Panc1 (cell line): ENCODE data around the gene CPB1.

Experiments
- POLR2AphosphoS5 ChIP-seq: IDR thresholded peaks from 2 replicates; pipeline ENCODE4 v1.6.1; 2012; ENCODE audit warnings: mild to moderate bottlenecking, low read depth, low read length, moderate library complexity
- SIN3A ChIP-seq: IDR thresholded peaks from 2 replicates; pipeline ENCODE4 v1.6.1; 2012; ENCODE audit warnings: low read depth, mild to moderate bottlenecking, low read length, moderate library complexity, borderline replicate concordance; ENCODE audit not compliant: insufficient read depth
- TF ChIP-seq, protein P1 (sequence below): fragments of 450-650 bp; IDR thresholded peaks from 2 replicates; pipeline ENCODE4 v1.5.1; 2017; ENCODE audit warnings: mild to moderate bottlenecking
- TF ChIP-seq, protein P2 (sequence below), 2 experiments: IDR thresholded peaks; 2 replicates each; pipeline ENCODE4 v1.6.1; 2011 to 2012; ENCODE audit warnings: low read depth in 2 of 2, control low read depth in 1 of 2, low read length in 1 of 2, mild to moderate bottlenecking in 1 of 2, moderate library complexity in 1 of 2; ENCODE audit not compliant: insufficient read depth in 1 of 2

DNA sequence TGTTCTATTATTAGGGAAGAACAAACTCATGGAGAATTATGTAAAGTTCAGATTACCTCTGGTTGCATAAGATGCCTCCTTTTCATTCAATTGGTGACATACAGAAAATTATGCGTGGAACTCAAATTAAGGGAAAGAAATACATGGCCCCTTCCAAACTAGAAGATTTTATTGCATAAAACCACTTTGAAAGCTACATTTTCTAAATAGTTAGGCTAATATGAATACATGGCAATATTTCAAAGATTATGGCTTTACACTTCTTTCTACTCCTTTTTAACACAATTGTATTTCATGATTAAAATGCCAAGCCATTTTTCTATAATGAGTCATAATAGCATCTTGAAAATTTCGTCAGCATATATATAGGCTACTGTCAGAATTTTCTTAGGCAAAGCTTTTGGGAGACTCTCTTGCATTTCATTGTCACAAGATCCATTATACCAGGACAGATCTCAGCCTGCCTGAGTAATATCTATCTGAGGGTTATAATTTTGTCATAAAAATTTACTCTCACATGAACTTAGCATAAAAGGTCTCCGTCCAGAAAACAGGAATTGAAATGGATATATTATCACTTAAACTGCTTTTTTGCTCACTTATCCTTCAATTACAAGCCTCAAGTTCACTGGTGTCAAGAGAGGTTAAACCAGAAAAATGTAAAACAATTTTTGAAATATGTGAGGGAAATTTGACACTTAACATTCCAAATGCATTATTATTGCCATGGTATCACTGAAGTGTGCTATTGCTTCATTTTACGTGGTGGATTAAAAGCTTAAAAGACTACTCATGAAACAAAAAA lies 74.6 kb downstream of the CPB1 start:
- TF ChIP-seq, protein P1, sequence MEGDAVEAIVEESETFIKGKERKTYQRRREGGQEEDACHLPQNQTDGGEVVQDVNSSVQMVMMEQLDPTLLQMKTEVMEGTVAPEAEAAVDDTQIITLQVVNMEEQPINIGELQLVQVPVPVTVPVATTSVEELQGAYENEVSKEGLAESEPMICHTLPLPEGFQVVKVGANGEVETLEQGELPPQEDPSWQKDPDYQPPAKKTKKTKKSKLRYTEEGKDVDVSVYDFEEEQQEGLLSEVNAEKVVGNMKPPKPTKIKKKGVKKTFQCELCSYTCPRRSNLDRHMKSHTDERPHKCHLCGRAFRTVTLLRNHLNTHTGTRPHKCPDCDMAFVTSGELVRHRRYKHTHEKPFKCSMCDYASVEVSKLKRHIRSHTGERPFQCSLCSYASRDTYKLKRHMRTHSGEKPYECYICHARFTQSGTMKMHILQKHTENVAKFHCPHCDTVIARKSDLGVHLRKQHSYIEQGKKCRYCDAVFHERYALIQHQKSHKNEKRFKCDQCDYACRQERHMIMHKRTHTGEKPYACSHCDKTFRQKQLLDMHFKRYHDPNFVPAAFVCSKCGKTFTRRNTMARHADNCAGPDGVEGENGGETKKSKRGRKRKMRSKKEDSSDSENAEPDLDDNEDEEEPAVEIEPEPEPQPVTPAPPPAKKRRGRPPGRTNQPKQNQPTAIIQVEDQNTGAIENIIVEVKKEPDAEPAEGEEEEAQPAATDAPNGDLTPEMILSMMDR: no peak
- TF ChIP-seq SIN3A (no peak), POLR2AphosphoS5 (no peak)
- TF ChIP-seq, protein P2, sequence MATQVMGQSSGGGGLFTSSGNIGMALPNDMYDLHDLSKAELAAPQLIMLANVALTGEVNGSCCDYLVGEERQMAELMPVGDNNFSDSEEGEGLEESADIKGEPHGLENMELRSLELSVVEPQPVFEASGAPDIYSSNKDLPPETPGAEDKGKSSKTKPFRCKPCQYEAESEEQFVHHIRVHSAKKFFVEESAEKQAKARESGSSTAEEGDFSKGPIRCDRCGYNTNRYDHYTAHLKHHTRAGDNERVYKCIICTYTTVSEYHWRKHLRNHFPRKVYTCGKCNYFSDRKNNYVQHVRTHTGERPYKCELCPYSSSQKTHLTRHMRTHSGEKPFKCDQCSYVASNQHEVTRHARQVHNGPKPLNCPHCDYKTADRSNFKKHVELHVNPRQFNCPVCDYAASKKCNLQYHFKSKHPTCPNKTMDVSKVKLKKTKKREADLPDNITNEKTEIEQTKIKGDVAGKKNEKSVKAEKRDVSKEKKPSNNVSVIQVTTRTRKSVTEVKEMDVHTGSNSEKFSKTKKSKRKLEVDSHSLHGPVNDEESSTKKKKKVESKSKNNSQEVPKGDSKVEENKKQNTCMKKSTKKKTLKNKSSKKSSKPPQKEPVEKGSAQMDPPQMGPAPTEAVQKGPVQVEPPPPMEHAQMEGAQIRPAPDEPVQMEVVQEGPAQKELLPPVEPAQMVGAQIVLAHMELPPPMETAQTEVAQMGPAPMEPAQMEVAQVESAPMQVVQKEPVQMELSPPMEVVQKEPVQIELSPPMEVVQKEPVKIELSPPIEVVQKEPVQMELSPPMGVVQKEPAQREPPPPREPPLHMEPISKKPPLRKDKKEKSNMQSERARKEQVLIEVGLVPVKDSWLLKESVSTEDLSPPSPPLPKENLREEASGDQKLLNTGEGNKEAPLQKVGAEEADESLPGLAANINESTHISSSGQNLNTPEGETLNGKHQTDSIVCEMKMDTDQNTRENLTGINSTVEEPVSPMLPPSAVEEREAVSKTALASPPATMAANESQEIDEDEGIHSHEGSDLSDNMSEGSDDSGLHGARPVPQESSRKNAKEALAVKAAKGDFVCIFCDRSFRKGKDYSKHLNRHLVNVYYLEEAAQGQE (IDR thresholded peaks at IDR 0.05; ENCODE audit: insufficient read depth in 1 of 2, low read depth in 2 of 2, low read length in 1 of 2): no peak
